GM12875 (cell line): ENCODE data around the gene TSHR.
"Not testable (repeated sequence)": the region's sequence is repeated elsewhere in the genome, so short reads cannot be mapped to it uniquely, and the experiment has no call there.

Experiments used
- H3K4me3 ChIP-seq: one replicate; pipeline ENCODE4 v1.5.1; 2011; ENCODE audit warnings: low read depth, low read length, control low read depth
- TF ChIP-seq, protein P1 (sequence below): IDR thresholded peaks from 2 replicates; pipeline ENCODE4 v1.5.1; 2011; ENCODE audit warnings: low read depth, mild to moderate bottlenecking, control low read depth, inconsistent platforms, low read length, moderate library complexity, borderline replicate concordance; ENCODE audit not compliant: insufficient read depth

Gene TSHR

DNA sequence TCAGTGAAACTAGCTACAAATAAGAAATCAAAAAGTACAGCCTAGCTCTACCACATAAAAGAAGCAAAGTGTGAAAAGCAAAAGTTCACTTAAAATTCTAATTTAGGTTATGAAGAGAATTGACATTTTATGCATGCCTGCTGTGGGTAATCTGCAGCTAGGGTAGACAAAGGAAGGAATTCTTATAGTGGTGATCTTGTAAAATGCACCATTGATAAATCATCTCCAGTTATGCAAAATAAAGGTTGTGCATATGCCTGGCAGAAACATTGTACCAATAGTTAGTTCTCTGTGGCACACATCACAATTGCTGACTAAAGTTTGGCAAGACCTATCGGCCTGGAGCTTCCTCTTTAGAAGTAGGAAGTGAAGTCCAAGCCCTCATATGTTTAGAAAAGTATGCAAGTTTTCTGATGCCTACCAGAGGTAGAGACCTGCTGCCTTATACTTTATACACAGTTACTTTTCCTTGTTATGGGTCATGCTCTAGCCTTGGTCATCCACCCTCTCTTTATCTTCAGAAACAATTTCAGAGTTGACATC is 78.3 kb downstream of the TSHR start:
- no peak overlapping the region for H3K4me3 ChIP-seq
- TF ChIP-seq, protein P1, sequence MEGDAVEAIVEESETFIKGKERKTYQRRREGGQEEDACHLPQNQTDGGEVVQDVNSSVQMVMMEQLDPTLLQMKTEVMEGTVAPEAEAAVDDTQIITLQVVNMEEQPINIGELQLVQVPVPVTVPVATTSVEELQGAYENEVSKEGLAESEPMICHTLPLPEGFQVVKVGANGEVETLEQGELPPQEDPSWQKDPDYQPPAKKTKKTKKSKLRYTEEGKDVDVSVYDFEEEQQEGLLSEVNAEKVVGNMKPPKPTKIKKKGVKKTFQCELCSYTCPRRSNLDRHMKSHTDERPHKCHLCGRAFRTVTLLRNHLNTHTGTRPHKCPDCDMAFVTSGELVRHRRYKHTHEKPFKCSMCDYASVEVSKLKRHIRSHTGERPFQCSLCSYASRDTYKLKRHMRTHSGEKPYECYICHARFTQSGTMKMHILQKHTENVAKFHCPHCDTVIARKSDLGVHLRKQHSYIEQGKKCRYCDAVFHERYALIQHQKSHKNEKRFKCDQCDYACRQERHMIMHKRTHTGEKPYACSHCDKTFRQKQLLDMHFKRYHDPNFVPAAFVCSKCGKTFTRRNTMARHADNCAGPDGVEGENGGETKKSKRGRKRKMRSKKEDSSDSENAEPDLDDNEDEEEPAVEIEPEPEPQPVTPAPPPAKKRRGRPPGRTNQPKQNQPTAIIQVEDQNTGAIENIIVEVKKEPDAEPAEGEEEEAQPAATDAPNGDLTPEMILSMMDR, result no peak

DNA sequence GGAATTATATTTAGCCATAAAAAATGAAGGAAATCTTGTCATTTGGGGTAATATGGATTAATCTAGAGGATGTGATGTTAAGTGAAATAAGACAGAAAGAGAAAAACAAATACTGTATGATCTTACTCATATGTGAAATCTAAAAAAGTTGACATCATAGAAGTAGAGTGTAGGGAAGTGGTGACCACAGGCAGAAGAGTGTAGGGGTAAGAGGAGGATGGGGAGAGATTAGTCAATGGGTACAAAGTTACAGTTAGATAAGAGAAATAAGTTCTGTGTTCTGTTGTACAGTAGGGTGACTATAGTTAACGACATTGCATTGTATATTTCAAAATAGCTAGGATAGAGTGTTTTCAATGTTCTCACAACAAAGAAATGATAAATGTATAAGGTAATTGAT is 87.0 kb downstream of the TSHR start:
- TF ChIP-seq, protein P1, result no peak
- no peak overlapping the region for H3K4me3 ChIP-seq

DNA sequence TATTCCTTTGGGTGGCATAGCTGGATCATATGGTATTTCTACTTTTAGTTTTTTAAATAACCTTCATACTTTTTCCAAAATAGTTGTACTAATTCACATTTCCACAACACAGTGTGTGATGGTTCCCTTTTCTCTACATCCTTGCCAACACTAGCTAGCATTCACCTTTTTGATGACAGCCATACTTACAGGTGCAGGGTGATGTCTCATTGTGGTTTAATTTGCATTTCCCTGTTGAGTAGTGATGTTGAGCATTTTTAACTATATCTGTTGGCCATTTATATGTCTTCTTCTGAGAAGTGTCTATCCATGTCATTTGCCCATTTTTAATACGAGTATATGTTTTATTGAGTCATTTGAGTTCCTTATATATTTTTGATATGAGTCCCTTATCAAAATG is 96.1 kb downstream of the TSHR start:
- no peak overlapping the region for H3K4me3 ChIP-seq
- TF ChIP-seq, protein P1, result no peak

DNA sequence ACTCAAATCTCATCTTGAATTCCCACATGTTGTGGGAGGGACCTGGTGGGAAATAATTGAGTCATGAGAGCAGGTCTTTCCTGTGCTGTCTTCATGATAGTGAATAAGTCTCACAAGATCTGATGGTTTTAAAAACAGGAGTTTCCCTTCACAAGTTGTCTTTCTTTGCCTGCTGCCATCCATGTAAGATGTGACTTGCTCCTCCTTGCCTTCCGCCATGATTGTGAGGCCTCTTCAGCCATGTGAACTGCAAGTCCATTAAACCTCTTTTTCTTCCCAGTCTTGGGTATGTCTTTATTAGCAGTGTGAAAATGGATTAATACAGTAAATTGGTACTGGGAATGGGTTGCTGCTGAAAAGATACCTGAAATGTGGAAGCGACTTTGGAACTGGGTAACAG is 98.6 kb downstream of the TSHR start:
- H3K4me3 ChIP-seq, result not testable (repeated sequence)

DNA sequence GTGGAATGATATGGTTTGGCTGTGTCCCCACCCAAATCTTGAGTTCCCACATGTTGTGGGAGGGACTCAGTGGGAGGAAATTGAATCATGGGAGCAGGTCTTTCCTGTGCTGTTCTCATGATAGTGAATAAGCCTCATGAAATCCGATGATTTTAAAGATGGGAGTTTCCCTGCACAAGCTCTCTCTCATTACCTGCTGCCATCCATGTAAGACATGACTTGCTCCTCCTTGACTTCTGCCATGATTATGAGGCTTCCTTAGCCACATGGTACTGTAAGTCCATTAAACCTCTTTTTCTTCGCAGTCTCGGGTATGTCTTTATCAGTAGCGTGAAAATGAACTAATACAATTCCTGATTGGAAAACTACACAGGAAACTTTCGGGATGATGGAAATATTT is 100.5 kb downstream of the TSHR start:
- TF ChIP-seq, protein P1, result no peak
- no peak overlapping the region for H3K4me3 ChIP-seq

DNA sequence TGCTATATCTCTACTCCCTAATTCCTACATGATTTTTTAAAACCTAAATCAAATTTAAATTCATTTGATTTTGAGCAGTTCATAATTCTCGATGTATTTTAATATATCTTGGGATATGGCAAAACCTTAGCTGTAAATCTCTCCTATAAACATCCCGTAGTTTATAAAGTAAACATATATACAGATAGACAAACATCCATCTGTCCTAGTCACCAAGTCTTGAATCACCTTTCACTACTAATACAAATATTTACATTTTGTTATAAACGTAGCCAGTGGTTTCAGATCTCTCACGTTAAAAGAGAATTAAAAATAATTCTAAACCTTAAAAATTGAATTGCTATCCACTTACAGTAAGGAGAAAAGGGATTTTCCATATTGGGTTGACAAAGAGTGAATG is 107.0 kb downstream of the TSHR start:
- H3K4me3 ChIP-seq, result no peak overlapping the region
- TF ChIP-seq, protein P1, result no peak

DNA sequence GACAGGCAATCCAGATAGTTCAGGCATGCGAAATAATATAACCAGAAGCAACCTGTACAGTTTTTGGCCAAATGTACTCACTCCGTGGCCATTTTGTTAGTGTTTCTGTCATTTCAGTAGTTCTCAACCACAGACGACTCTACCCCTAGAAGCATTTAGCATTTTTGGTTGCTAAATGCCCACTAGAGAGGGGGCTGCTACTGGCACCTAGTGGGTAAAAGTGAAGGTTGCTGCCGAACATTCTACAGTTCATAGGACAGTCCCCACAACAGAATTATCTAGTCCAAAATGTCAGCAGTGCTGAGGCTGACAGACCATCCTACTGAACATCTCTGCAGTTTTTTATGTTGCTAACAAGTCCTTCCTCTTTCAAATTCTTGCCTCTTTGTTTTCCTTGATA is 107.4 kb downstream of the TSHR start:
- TF ChIP-seq, protein P1, result peak; percentile 35; the same call in 1 of the 2 replicates
- H3K4me3 ChIP-seq, result no peak overlapping the region

DNA sequence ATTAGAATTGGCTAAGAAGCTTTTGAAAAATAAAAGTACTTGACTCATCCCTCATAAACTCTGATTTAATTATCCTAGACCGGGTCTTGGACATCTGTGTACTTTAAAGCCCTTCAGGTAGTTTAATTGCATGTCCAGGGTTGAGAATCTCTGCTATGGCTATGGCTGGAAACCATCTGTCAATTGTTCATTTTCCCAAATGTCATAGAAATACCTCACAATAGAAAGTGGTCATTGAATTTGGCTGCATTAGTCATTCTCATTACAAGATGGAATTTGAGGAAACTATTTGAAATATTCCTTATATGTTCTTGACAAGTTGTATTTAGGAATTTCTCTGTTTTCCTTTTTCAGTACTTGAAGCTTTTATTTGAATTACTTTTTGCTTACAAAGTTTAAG is 111.3 kb downstream of the TSHR start:
- H3K4me3 ChIP-seq, result no peak overlapping the region
- TF ChIP-seq, protein P1, result no peak
